ENCODE data around the gene PIK3R5.

The PIK3R5 gene

GRCh38 chr17:8979715-8980114 is 14.2 kb upstream of the PIK3R5 start:
- TF ChIP-seq CREB1 (IDR thresholded peaks at IDR 0.05; ENCODE audit: low read depth) (no peak), TEAD4 (IDR thresholded peaks at IDR 0.05) (no peak), TAF1 (IDR thresholded peaks at IDR 0.05; ENCODE audit: low read depth) (no peak), CEBPB (IDR thresholded peaks at IDR 0.05) (no peak), YY1 (IDR thresholded peaks at IDR 0.05; ENCODE audit: low read depth) (no peak), RAD21 (IDR thresholded peaks at IDR 0.05; ENCODE audit: low read depth) (no peak), TCF12 (IDR thresholded peaks at IDR 0.05; ENCODE audit: low read depth) (no peak), EP300 (IDR thresholded peaks at IDR 0.05; ENCODE audit: borderline replicate concordance) (no peak)

- TF ChIP-seq MAX (IDR thresholded peaks at IDR 0.05) (no peak), REST (IDR thresholded peaks at IDR 0.05; ENCODE audit: low read depth) (no peak), CEBPB (IDR thresholded peaks at IDR 0.05) (no peak), TCF12 (IDR thresholded peaks at IDR 0.05; ENCODE audit: low read depth) (no peak), TAF1 (IDR thresholded peaks at IDR 0.05; ENCODE audit: low read depth) (no peak), EP300 (IDR thresholded peaks at IDR 0.05; ENCODE audit: borderline replicate concordance) (no peak), CREB1 (IDR thresholded peaks at IDR 0.05; ENCODE audit: low read depth) (no peak), NFIC (IDR thresholded peaks at IDR 0.05) (no peak), USF1 (IDR thresholded peaks at IDR 0.05) (no peak), TEAD4 (IDR thresholded peaks at IDR 0.05) (no peak), FOXM1 (IDR thresholded peaks at IDR 0.05; ENCODE audit: borderline replicate concordance, low read depth) (no peak), EGR1 (IDR thresholded peaks at IDR 0.05) (no peak), YY1 (IDR thresholded peaks at IDR 0.05; ENCODE audit: low read depth) (no peak), ZBTB7A (IDR thresholded peaks at IDR 0.05; ENCODE audit: low read depth) (no peak), RAD21 (IDR thresholded peaks at IDR 0.05; ENCODE audit: low read depth) (no peak)
Observed at GRCh38 chr17:8976638-8977037, 11.1 kb upstream of the PIK3R5 start.

GRCh38 chr17:8975091-8975725 is 9.7 kb upstream of the PIK3R5 start:
- TF ChIP-seq CREB1 (IDR thresholded peaks at IDR 0.05; ENCODE audit: low read depth) = no peak
- no peak for TF ChIP-seq RAD21 (IDR thresholded peaks at IDR 0.05; ENCODE audit: low read depth)
- no peak for TF ChIP-seq EGR1 (IDR thresholded peaks at IDR 0.05)
- TF ChIP-seq TCF12 (IDR thresholded peaks at IDR 0.05; ENCODE audit: low read depth) = no peak
- TF ChIP-seq USF1 (IDR thresholded peaks at IDR 0.05) = no peak
- TF ChIP-seq NFIC (IDR thresholded peaks at IDR 0.05) = no peak
- TF ChIP-seq TAF1 (IDR thresholded peaks at IDR 0.05; ENCODE audit: low read depth) = no peak
- no peak for TF ChIP-seq CEBPB (IDR thresholded peaks at IDR 0.05)
- no peak for TF ChIP-seq YY1 (IDR thresholded peaks at IDR 0.05; ENCODE audit: low read depth)
- TF ChIP-seq EP300 (IDR thresholded peaks at IDR 0.05; ENCODE audit: borderline replicate concordance) = no peak
- TF ChIP-seq REST (IDR thresholded peaks at IDR 0.05; ENCODE audit: low read depth) = no peak
- TF ChIP-seq TEAD4 (IDR thresholded peaks at IDR 0.05) = no peak
- no peak for TF ChIP-seq FOXM1 (IDR thresholded peaks at IDR 0.05; ENCODE audit: borderline replicate concordance, low read depth)
- TF ChIP-seq MAX (IDR thresholded peaks at IDR 0.05) = no peak
- no peak for TF ChIP-seq ZBTB7A (IDR thresholded peaks at IDR 0.05; ENCODE audit: low read depth)

GRCh38 chr17:8969901-8970300 is 4.4 kb upstream of the PIK3R5 start:
- TF ChIP-seq TCF12 (IDR thresholded peaks at IDR 0.05; ENCODE audit: low read depth) = no peak
- TF ChIP-seq REST (IDR thresholded peaks at IDR 0.05; ENCODE audit: low read depth) = no peak
- TF ChIP-seq NFIC (IDR thresholded peaks at IDR 0.05) = no peak
- no peak for TF ChIP-seq TEAD4 (IDR thresholded peaks at IDR 0.05)
- TF ChIP-seq RAD21 (IDR thresholded peaks at IDR 0.05; ENCODE audit: low read depth) = no peak
- TF ChIP-seq CEBPB (IDR thresholded peaks at IDR 0.05) = no peak
- TF ChIP-seq EGR1 (IDR thresholded peaks at IDR 0.05) = no peak
- no peak for TF ChIP-seq EP300 (IDR thresholded peaks at IDR 0.05; ENCODE audit: borderline replicate concordance)
- TF ChIP-seq USF1 (IDR thresholded peaks at IDR 0.05) = no peak
- no peak for TF ChIP-seq FOXM1 (IDR thresholded peaks at IDR 0.05; ENCODE audit: borderline replicate concordance, low read depth)
- no peak for TF ChIP-seq CREB1 (IDR thresholded peaks at IDR 0.05; ENCODE audit: low read depth)
- TF ChIP-seq MAX (IDR thresholded peaks at IDR 0.05) = no peak
- TF ChIP-seq ZBTB7A (IDR thresholded peaks at IDR 0.05; ENCODE audit: low read depth) = no peak
- no peak for TF ChIP-seq YY1 (IDR thresholded peaks at IDR 0.05; ENCODE audit: low read depth)
- TF ChIP-seq TAF1 (IDR thresholded peaks at IDR 0.05; ENCODE audit: low read depth) = no peak

Data from Ishikawa (cell line).